Measurements from ENCODE around the gene GRK3.

Gene GRK3

DNA sequence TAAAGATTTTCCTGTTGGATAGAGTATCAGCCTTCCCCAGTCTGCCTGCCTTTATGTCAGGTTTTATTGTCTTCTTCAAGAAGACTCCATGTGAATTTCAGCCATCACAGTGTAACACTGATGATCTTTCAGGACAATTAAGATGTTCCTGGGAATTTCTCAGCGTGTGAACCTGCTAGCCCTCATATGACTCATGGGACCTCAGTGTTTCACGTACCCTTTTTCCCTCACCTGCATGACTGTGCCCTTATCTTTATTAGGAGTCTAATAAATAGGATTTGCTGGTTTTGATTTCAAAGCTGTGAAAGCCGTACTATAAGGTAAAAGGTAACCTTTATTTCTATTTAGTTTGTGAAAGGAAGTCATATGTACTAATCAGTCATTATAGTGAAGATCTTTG, 95.9 kb downstream of the GRK3 start:
- no peak for DNase-seq (ENCODE audit: low read depth in 2 of 2)

DNA sequence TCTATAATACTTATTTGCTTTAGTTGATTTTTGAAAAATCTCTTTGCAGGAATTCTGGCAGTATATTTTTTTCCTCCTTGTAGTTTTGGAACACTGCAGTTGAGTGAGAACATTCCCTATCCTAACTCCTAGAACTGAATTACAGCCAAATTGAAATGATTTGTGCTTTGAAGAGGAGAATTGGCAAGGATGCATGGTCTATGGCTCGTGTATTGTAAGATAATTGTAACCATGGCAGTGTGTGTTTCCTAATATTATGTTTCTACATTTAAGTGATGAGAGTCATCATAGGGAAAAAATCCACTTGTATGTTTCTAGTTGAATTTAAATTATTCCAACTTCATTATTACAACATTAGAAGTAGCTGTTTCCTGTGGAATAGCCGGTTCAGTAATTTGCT, 96.6 kb downstream of the GRK3 start:
- no peak for DNase-seq (ENCODE audit: low read depth in 2 of 2)

DNA sequence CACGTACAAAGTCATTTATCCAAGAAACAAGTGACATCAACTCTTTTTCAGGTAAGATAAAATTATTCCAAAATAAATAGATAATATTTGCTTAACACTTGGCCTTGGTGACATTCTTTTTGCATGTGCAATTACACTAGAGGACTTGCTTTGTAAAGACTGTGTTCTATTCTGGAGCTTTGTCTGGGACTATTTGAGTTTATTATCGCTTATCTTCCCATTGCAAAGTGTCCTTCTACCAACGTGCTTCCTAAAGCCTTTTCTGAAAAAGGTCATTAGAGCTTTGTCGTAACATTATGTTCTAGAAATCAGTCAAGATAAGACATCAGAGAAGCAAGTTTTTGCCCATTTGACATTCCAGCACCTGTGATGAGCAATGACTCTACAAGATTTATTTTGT, 99.2 kb downstream of the GRK3 start:
- DNase-seq (ENCODE audit: low read depth in 2 of 2), result no peak

DNA sequence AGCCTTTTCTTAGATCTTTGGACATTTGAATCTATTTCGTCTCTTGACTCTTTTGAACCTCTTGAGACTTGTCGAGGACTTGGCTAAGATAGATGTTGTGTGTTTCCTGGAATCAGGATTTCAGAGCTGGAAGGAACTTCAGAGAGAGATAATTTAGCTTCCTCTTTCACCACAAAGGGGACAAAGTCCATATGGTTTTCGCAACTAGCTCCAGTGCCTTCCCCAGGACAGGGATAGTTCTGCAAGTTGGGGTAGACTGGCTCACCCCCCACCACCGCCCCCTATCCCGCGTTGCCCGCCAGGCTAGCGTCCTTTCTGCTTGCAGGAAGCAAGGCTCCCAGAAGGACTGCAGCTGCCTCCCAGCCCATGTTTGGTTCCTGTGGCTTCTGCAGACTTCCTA, 101.8 kb downstream of the GRK3 start:
- no peak for DNase-seq (ENCODE audit: low read depth in 2 of 2)

DNA sequence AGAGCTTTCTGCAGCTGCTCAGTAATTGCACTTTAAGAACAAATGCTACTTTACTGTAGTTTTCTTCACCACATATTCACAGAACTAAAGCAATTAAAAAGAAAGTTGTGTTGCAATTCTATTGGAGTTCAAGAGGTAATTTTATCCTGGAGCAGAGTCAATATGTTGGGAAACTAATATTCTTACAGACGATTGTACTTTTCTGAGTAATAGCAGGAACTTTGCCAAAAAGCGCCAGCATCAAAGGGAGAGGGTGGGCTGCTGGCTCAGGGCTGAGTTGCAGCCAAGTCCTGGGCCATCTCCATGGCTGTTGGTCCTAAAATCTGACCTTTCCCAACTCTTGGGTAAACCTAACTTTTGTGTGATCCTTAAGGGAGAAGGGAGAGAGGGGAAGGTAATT, 104.0 kb downstream of the GRK3 start:
- DNase-seq (ENCODE audit: low read depth in 2 of 2), result no peak

DNA sequence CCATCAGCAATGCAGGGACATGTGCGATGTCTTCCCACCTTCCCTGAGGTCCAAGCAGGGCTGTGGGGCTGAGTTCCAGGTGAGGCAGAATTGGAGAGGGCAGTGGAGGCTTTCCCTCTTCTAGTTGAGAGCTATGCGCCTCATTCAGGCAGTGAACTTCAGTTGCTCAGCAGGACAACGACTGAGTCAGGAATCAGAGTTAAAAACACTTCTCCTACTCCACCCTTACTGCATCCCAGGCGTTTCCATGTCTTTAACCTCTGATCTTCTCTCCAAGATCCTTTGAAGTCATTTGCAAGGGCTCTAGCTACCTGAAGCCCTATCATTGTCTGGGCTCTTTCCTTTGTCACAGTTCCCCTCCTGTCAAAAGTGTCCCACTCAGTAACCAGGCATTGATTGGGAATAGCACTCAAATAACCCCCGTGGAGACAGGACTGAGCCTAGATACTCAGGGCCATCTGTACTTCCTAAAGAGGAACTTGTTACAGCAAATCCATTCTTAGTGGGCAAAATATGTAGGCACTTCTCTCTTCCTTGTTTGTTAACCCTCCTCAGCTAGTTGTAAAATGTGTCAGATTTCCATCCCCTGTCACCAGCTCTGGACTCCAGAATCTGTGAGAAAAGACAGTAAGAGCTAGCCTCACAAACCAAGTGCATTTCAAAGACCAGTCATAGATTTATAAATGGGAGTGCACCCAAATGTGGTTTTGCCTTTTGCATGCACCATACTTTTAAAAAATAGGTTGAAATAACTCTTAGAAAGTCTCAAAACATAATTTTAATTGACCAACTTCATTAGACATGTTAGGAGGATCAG, 105.0 kb downstream of the GRK3 start:
- no peak for DNase-seq (ENCODE audit: low read depth in 2 of 2)

DNA sequence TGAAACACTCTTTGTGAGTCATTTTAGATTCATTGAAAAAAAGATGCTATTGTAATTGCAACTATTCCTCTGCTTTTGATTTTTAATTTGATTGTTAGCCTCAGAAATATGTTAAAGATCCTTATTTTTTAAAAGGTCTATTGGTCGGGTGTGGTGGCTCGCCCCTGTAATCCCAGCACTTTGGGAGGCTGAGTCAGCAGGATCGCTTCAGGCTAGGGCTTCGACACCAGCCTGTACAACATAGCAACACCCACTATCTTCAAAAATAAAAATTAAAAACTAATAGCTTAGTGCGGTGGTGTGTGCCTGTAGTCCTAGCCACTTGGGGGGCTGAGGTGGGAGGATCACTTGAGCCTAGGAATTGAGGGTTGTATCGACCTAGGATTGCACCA, 105.6 kb downstream of the GRK3 start:
- no peak for DNase-seq (ENCODE audit: low read depth in 2 of 2)

DNA sequence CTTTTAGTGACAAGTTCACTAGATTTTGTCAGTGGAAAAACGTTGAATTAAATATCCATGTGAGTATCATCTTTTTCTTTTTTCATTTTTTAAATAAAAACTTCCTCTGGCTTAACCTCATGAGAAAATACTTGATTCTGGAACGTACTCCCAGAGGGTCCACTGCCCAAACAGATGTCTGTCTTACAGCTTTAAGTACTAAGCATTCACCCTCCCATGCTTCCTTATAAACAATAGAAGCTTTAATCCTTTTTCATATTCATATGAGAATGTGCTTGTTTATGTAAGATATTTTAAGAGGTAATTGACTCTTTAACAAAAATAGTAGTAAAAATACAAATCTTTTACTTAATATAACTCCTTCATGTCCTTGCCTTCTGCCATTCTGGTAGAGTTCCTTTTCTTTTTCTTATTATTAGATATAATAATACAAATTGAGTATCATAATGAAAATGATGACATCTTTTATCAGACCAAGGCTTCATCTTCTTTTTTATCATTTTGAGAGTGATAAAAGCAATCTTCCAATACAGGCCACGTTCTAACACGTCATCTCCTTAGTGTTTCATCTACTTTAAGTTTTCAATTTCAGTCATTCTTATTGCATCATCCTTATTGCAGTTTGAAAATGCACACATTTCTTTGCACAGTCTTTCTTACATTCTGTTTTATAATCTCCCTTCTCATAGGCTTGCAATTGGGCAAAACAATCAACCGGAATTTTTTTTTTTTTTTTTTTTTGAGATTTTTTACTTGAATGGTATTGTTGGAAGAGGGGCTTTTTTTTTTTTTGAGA, 108.0 kb downstream of the GRK3 start:
- no peak for DNase-seq (ENCODE audit: low read depth in 2 of 2)

DNA sequence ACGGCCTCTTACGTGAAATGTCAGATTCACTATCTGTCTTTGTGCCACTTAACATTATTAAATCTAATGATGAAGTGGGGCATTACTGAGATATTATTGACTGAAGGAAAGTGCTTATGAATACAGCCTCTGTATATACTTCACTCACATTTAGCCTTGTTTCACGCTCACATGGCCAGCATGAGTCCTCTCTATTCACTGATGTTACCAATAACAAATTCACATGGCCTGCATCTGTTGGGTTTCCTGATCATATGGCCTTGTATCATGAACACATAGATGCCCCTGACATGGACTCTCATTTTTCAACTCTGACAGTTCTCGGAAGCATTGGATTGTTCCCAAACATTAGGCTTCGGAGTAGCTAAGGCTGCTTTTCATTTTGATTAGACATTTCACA, 109.2 kb downstream of the GRK3 start:
- no peak for DNase-seq (ENCODE audit: low read depth in 2 of 2)

DNA sequence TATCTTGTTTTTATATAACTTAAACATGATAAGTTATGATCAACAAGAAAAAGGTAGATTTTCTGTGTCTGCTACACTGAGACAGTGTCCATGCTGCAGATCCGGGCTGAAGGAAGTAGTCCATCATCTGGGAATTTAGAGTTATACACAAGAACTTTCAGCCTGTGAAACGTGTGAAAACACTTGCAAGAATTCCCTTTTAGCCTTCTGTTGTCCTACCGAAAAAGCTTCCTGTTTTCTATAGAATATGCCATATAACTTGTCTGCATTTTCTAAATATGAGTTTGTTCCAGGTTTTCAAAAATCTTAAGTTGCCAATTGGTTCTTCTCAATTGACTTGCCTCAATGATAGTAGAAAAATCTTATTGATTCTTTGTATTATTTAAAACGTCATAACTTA, 113.2 kb downstream of the GRK3 start:
- no peak for DNase-seq (ENCODE audit: low read depth in 2 of 2)

DNA sequence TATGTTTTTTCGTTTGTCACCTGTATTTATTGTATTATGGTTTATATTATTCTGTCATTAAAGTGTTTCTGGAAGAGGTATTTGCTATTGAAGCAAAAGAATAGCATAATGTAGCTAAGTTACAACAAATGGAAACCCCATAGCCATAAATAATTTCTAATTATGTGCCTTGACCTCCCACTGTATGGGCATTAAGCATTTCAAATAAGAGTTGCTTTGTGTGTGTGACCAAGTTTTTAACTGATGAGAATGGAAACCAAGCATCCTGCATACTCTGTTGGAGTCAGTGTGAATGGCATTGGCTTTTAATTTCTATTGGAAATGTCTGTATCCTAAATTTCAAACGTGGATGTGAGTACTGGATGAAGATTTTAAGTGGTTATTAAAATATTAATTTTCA, 115.6 kb downstream of the GRK3 start:
- no peak for DNase-seq (ENCODE audit: low read depth in 2 of 2)

DNA sequence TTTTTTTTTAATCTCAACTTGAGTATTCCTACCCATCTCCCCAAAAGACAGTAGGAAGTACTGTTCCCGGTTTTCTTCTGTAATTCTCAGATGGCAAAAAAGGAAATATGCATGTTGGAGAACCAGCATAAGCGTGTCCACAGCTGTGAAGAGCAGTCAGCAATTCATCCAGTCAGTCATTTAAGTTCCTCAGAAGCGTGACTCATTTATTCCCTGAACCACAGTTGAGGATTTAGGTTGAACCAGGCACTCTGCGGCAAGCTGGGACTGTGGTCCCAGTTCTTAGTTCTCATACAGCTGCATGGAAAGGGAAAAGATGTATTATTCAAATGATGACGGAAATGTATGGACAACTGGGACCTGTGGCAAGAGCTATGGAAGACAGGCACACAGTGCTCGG, 116.5 kb downstream of the GRK3 start:
- no peak for DNase-seq (ENCODE audit: low read depth in 2 of 2)

DNA sequence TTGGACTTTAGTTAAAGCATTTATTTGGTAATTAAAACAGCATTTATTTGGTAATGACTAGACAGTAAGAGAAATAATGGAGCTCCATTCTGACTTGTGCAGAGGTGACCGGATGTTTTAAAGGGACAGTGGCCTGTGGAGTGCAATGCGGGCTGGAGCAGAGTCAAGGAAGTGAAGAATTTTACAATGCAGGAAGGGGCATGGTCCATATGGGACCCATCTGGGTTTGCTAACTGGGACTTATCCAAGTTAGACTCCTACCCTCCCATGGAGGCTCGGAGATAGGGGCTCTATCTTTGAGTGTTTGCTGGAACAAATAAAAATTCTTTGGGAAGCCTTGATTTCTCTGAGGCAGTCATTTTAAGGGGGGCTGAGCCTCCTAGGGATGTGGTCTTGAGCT, 117.6 kb downstream of the GRK3 start:
- no peak for DNase-seq (ENCODE audit: low read depth in 2 of 2)

DNA sequence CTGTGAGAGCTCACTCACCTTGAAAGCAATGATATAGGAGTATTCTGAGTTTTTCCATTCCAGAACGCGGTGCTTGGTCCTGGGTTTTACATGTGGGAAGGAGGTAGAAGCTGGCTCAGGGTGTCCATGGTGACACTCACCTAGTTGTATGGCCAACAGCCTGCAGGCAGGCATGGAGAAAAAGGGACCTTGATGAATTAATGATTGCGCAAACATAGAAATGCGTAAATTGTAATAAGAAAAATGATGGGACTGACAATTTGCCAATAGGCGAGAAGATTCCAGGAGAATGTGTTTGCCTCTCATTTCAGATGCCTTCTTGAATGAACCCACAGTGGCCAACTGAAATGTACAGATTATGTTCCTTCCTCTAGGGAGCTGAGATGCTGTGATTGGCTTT, 124.2 kb downstream of the GRK3 start:
- DNase-seq (ENCODE audit: low read depth in 2 of 2), result no peak

DNA sequence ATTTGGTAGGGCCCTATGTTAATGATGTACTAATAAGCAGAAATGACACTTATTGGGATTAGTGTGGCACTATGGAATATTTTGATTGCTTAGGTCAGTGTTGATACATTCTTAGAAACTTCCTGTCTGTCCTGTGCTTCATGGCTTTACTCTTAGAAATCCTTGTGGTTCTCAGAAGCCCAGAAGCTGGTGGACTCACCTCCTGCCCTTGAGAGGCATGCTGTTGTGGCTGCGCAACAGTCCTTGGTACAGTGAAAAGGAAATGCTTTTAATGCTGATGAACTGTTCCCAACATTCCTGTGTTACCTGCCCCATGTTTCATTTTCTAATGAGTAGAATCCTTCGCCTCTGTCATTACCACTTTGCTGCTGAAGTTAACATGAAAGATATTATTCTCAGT, 125.2 kb downstream of the GRK3 start:
- DNase-seq (ENCODE audit: low read depth in 2 of 2), result no peak

DNA sequence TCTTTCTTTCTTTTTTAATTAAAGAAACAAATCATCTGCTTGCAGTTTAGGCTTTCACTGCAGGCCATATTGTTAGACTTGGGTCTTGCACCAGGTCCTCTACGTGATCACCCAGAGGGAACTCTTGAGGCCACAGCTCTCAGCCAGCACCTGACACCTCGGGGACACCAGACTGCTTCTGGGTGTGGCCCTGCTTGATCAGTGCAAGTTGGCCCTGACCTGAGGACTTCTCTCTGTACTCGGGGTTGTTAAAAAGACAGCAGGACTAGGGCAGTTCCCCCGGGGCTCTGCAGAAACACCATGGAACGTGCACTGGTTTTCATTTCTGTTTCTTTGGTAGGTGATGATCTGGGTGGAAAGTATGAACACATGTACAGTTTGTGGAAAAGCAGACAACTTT, 126.3 kb downstream of the GRK3 start:
- DNase-seq (ENCODE audit: low read depth in 2 of 2), result no peak

DNA sequence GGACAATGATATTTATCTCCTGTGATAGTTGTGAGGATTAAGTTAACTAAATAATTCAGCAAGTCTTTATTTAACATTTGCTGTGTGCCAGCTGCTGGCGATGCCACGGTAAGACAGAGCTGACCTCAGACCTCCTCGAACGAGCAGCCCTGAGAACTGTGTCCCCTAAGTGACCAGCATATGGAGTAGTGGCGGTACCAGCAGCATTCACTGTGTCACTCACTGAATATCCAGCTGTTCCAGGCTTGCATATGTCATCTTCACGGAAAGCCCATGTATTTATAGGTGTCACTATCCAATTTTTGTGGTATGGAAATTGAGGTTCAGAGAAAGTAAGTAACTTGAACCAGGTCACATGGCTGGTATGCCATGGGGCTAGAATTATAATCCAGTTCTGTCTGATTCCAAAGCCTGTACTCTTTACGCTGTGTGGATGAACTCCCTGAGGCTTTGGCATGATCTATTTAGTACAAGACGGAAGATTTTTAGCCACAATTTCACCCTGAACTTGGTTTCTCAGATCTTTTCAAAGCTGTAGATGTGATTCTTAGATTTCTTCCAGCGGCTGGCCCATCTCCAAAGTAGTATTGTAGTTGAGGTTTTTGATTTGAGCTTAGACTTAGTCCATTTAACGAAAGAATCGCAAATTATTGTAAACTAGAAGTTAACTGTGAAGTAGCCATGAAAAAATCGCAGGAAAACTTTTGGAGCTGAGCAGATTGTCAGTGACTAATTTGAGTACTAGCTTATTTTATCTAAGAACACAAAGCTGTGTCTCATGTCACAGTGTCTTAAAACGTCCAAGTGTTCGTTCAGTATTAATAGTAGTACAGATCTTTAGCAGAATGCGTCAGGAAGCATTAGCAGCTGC, 128.2 kb downstream of the GRK3 start:
- DNase-seq (ENCODE audit: low read depth in 2 of 2), result no peak

DNA sequence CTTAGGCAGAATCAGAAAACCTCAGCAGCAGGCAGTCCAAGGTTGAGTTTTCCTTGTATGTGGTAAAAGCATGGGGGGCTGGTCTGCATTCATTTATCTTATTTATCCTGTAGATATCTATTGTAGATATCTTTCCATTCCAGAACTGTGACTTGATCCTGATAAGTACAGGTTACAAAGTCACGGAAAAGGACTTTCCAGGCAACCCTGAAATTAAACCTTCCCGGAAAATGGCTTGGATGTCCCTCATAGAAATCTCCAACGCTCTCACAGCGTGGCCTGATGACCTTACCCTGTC, 128.7 kb downstream of the GRK3 start:
- DNase-seq (ENCODE audit: low read depth in 2 of 2), result no peak

DNA sequence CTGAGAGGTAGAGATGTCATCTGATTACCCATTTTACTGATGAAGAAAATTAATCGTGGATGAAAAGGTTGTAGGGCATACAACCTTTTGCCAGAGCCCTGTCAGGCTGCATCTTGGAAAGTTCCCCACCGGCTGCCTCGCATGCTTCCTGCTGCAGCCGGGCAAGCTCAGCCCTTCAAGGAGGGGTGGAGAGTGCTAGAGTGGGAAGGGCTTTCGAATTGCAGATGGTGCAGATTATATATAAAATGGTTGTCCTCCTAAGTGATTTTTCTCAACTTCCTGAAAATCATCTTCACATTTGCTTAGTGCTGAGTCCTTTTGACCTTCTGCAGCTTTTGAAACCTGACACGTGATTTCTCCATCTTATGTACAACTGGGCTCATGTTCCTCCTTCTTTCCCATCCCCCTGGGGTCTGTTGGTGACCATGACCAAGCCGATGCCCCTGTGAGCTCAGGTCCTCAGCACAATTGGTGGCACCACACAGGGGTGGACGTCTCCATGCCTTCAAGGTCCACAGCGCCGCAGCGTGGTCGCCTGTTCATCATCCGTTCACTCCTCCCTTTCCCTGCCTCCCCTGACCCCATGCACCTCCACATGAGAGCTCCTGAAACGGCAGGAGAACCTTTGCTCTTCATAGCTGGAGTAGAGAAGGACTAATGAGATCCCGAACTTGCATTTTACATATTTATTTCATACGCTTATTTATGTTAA, 129.9 kb downstream of the GRK3 start:
- DNase-seq (ENCODE audit: low read depth in 2 of 2), result no peak

DNA sequence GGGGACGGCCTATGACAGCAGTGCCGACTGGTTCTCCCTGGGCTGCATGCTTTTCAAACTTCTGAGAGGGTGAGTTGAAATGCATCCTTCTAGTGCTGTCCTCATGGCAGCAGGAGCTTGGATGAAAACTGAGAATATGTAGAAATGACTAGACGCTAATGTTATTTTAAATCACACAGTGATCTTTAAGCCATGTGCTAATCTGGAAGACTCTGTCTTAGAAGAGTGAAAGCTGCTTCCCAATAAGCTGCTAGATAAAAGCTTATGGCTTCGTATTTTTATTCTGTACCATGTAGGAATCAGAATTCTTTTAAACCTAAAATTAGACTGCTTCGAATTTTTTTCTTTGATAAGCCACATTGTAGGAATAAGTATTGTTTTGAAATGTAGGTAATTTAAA, 130.7 kb downstream of the GRK3 start:
- DNase-seq (ENCODE audit: low read depth in 2 of 2), result no peak

DNA sequence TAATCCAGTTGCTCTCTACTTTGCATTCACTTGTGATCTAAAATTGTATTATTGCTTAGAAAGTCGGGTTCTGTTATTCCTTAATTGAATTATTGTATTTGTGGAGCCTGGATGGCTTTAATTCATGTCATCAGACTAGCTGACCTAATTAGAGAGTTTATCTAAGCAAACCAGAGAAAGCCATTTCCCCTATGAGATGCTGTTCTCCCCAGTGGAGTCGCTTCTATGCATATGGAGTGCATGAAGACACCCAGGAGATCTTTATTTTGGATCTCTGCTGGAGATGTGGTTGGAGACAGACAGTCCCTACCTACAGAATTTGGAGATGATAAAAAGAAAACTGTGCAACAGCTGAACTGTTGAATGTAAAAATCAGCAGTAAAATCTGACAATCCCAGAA, 132.3 kb downstream of the GRK3 start:
- no peak for DNase-seq (ENCODE audit: low read depth in 2 of 2)

DNA sequence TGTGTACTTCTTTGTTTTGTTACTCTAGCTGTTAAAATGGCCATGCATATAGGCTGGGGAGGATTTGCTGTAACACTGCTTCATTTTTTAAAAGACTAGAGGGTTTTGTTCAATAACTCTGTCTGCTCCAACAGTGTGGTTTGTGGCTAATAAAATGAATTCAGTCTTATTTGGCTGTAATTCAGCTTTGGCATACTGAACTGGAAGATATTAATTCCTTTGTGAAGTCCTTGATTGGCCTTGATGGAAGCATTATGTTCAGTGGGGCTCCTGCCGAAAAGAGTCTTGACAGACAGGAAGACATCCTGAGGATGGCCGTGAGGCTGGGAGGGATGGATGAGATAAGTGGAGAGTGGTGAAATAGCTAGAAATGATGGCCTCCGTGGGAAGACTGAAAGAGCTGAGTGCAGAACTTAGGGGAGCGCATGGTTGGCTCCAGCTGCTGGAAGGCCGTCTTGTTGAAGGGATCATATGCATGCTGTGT, 132.7 kb downstream of the GRK3 start:
- no peak for DNase-seq (ENCODE audit: low read depth in 2 of 2)

Data from stimulated activated CD8-positive, alpha-beta memory T cell treated with anti-CD3 and anti-CD28 coated beads, Interleukin-7, amount 100 ng/mL, for 1 hour (primary cell).